Neutrophil (primary cell): ENCODE results near the gene CDK6.

Experiments used
- H3K27ac ChIP-seq: fragments of 200-600 bp; sonication (generic); 2 replicates; pipeline ENCODE4 v1.5.1; 2016; ENCODE audit warnings: mild to moderate bottlenecking, moderate library complexity
- H3K27me3 ChIP-seq: fragments of 200-600 bp; sonication (generic); 2 replicates; pipeline ENCODE4 v1.6.0; 2016; ENCODE audit warnings: mild to moderate bottlenecking
- H3K36me3 ChIP-seq: fragments of 200-600 bp; sonication (generic); 2 replicates; pipeline ENCODE4 v1.5.1; 2017
- H3K4me1 ChIP-seq, 2 experiments: fragments of 200-600 bp in 1 of 2; sonication (generic) in 1 of 2; 1 replicate in 1 of 2; 2 replicates in 1 of 2; pipeline versions ENCODE4 v1.5.1 to v1.6.1; 2013 to 2016; ENCODE audit warnings: low read depth in 1 of 2, low read length in 1 of 2, mild to moderate bottlenecking in 1 of 2, moderate library complexity in 1 of 2; ENCODE audit not compliant: control insufficient read depth in 1 of 2, insufficient read depth in 1 of 2
- H3K4me3 ChIP-seq, 2 experiments: fragments of 200-600 bp in 1 of 2; sonication (generic) in 1 of 2; 1 replicate in 1 of 2; 2 replicates in 1 of 2; pipeline ENCODE4 v1.5.1; 2013 to 2016; ENCODE audit warnings: low read depth in 1 of 2, low read length in 1 of 2, mild to moderate bottlenecking in 1 of 2, moderate library complexity in 1 of 2
- H3K9me3 ChIP-seq: fragments of 200-600 bp; sonication (generic); 2 replicates; pipeline ENCODE4 v1.5.1; 2016
- CTCF ChIP-seq: fragments of 200-600 bp; sonication (generic); IDR thresholded peaks from 2 replicates; pipeline ENCODE4 v1.5.1; 2016; ENCODE audit warnings: antibody characterized with exemption

The CDK6 gene

DNA sequence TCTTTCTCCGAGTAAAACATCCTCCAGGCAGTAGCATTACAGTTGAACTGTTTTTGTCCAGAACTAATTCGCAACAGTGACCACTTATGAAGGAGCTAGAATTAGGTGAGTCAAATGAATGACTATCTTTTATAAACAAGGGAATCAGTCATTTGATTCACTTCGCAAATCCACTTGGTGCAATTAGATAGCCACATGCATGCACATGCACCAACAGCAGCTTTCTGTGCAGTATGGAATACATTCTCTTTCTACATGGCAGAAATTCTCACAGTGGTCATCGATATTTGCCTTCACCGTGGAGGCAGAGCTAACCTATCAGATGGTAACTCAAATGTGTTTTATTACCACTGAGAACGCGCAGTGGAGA, 118.8 kb downstream of the CDK6 start:
- Histone ChIP-seq H3K9me3 (no peaks in the 10 kb centered on the region), H3K27me3 (no peaks in the 10 kb centered on the region), H3K36me3 (no peaks in the 10 kb centered on the region), H3K4me1 (peaks cover 22 to 32% of the 10 kb centered on the region in 2 experiments), H3K27ac (peak overlapping the region; percentile 91), H3K4me3 (peak overlapping the region; percentile 62 to 65)
- no peak for TF ChIP-seq CTCF

GRCh38 chr7:92716825-92717580, 119.4 kb downstream of the CDK6 start:
- H3K36me3 ChIP-seq, result no peaks in the 10 kb centered on the region
- H3K9me3 ChIP-seq, result no peaks in the 10 kb centered on the region
- no peak overlapping the region for H3K4me3 ChIP-seq
- no peaks in the 10 kb centered on the region for H3K27me3 ChIP-seq
- TF ChIP-seq CTCF, result no peak
- H3K27ac ChIP-seq, result peak overlapping the region; percentile 91
- H3K4me1 ChIP-seq, result peaks cover 17 to 27% of the 10 kb centered on the region in 2 experiments

- Histone ChIP-seq H3K27me3 (no peaks in the 10 kb centered on the region), H3K9me3 (no peaks in the 10 kb centered on the region), H3K4me1 (peaks cover 17 to 19% of the 10 kb centered on the region in 2 experiments), H3K27ac (no peak overlapping the region), H3K4me3 (no peak overlapping the region), H3K36me3 (no peaks in the 10 kb centered on the region)
- TF ChIP-seq CTCF, result no peak
Observed at GRCh38 chr7:92715963-92716362, 120.4 kb downstream of the CDK6 start.

DNA sequence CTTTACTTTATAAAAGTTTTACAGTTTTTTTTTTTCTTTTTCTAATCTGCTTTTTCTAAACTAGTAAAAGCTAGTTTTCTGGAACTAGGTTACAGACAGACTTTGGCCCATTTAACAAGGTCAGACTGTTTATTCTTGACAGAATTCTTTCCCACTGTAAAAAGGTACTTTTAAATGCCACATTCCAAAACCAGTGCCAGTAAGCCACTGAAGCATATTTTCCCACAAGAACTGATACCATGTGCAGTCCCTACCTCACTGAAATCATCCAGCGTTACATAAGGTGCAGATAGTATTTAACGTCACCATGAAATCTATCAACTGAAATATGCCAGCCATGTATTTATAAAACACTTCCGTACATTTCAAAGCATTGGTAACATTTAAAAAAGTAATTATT, 121.6 kb downstream of the CDK6 start:
- no peak overlapping the region for H3K27ac ChIP-seq
- peaks cover 17 to 18% of the 10 kb centered on the region in 2 experiments for H3K4me1 ChIP-seq
- no peaks in the 10 kb centered on the region for H3K36me3 ChIP-seq
- TF ChIP-seq CTCF, result no peak
- no peaks in the 10 kb centered on the region for H3K27me3 ChIP-seq
- H3K9me3 ChIP-seq, result no peaks in the 10 kb centered on the region
- H3K4me3 ChIP-seq, result no peak overlapping the region

- H3K4me3 ChIP-seq, result no peak overlapping the region
- no peaks in the 10 kb centered on the region for H3K27me3 ChIP-seq
- TF ChIP-seq CTCF, result no peak
- no peak overlapping the region for H3K27ac ChIP-seq
- H3K9me3 ChIP-seq, result no peaks in the 10 kb centered on the region
- peaks cover 17 to 18% of the 10 kb centered on the region in 2 experiments for H3K4me1 ChIP-seq
- no peaks in the 10 kb centered on the region for H3K36me3 ChIP-seq
Observed at GRCh38 chr7:92714280-92714679, 122.1 kb downstream of the CDK6 start.
